ENCODE data around the gene SLC25A43. TPM values are rescaled to one million over a fixed set of nuclear protein-coding genes. Genes with fewer than 3 reads are reported as not detected.

The SLC25A43 gene
- total RNA-seq, 5 donors from 2014 or later (not counting 1 experiment from before 2014, with no cell fraction given), result 1.7 to 6.4 (median 5.3) TPM

DNA sequence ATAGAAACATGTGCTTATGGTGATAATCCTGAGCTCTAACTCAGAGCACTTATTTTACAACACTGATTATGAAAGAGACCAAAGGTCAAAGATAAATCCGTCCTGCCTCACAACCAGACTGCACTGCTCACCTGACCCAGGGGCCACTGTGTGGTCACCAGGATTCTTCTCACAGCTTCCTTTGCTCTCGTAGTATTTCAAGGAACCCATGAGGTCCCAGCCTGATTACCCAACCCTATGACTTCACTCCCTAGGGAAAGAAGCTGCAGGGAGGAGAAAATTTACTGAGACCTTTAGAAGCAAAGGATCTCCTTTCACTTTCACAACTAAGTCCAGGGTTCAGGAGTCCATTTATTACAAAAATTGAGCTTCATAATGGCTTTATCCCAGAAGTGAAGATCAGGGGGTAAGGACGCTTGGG lies 78.7 kb downstream of the SLC25A43 start:
- H3K9me3 ChIP-seq, result no peaks in the 10 kb centered on the region
- H3K27me3 ChIP-seq (replicated peaks in 1 of 2; ENCODE audit: control insufficient read depth in 2 of 2, extremely low read depth in 1 of 2, insufficient read depth in 2 of 2, low read length in 1 of 2), result no peaks in the 10 kb centered on the region
- no peaks in the 10 kb centered on the region for H3K36me3 ChIP-seq (ENCODE audit: control insufficient read depth in 2 of 2, extremely low read depth in 1 of 2, insufficient read depth in 1 of 2, low read length in 1 of 2)
- Mint-ChIP-seq H3K36me3 (no peaks in the 10 kb centered on the region), H3K9me3 (no peaks in the 10 kb centered on the region), H3K27ac (no peak overlapping the region), H3K4me3 (no peak overlapping the region), H3K27me3 (peaks cover 0 to 11% of the 10 kb centered on the region in 2 donors), H3K4me1 (peaks cover 0 to 5% (median 4%) of the 10 kb centered on the region in 3 donors)
- DNase-seq (no peak), ATAC-seq (replicated peaks in 1 of 4) (no peak)
- ChIA-PET POLR2A (no interaction called here), CTCF (interaction anchor here in 1 of 2 donors (0.6 to 0.9 kb wide), 3 partner anchors 11 to 275 kb away, joined by 3 read pairs; no protein-coding TSS in a partner anchor)
- WGBS (ENCODE audit: insufficient coverage), result no CpG with 5 or more reads among the region's 3 CpGs
- H3K4me1 ChIP-seq (ENCODE audit: control insufficient read depth in 1 of 2, extremely low read depth in 1 of 2, insufficient read depth in 2 of 2, low read length in 2 of 2), result peaks cover 2 to 10% of the 10 kb centered on the region in 2 experiments
- H3K4me3 ChIP-seq (ENCODE audit: control insufficient read depth in 1 of 2, extremely low read depth in 1 of 2, low read length in 1 of 2), result no peak overlapping the region
- no peak overlapping the region for H3K27ac ChIP-seq (ENCODE audit: low read length)

DNA sequence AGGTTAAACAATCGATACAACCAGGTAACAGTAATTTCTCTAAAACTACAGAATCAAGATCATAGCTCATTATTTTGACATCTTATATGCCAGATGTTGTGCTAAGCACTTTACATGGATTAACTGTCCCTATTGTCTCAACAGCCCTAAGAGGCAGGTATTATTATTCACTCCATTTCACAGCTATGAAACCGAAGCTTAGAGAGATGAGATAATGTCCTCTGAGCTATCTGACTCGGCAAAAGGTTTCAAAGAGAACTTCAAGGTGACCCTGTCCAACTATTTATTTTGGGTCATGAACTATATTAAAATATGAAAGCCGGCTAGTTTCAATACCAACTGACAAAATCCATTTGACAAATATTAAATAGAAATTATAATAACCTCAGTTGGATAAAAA lies 79.4 kb downstream of the SLC25A43 start:
- Mint-ChIP-seq H3K36me3 (no peaks in the 10 kb centered on the region), H3K27ac (no peak overlapping the region), H3K9me3 (no peaks in the 10 kb centered on the region), H3K27me3 (peaks cover 0 to 11% of the 10 kb centered on the region in 2 donors), H3K4me1 (peaks cover 0 to 7% (median 6%) of the 10 kb centered on the region in 3 donors), H3K4me3 (no peak overlapping the region)
- peaks cover 2 to 12% of the 10 kb centered on the region in 2 experiments for H3K4me1 ChIP-seq (ENCODE audit: control insufficient read depth in 1 of 2, extremely low read depth in 1 of 2, insufficient read depth in 2 of 2, low read length in 2 of 2)
- DNase-seq (no peak), ATAC-seq (replicated peaks in 1 of 4) (no peak)
- ChIA-PET POLR2A (no interaction called here), CTCF (interaction anchor here in 1 of 2 donors (0.6 to 0.9 kb wide), 3 partner anchors 11 to 275 kb away, joined by 3 read pairs; no protein-coding TSS in a partner anchor)
- WGBS (ENCODE audit: insufficient coverage), result no CpG with 5 or more reads among the region's 4 CpGs
- H3K4me3 ChIP-seq (ENCODE audit: control insufficient read depth in 1 of 2, extremely low read depth in 1 of 2, low read length in 1 of 2), result no peak overlapping the region
- no peak overlapping the region for H3K27ac ChIP-seq (ENCODE audit: low read length)
- H3K36me3 ChIP-seq (ENCODE audit: control insufficient read depth in 2 of 2, extremely low read depth in 1 of 2, insufficient read depth in 1 of 2, low read length in 1 of 2), result no peaks in the 10 kb centered on the region
- H3K9me3 ChIP-seq, result no peaks in the 10 kb centered on the region
- H3K27me3 ChIP-seq (replicated peaks in 1 of 2; ENCODE audit: control insufficient read depth in 2 of 2, extremely low read depth in 1 of 2, insufficient read depth in 2 of 2, low read length in 1 of 2), result no peaks in the 10 kb centered on the region

DNA sequence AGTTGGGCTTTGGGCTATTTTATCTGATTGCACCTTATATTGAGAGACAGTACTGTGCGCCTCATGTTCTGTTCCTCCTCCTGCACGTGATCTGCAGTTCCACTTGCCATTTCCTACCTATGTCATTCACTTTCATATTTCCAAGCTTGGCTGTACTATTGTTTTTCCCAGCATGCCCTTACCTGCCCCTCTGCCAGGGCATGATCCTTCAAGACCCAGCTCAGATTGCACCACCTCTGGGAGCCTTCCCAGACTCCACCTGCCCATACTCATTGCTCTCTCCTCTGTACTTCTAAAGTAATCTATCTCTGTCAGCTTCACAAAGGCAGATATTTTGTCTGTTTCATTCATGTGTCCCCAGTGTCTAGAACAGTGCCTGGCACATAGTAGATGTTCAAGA lies 80.7 kb downstream of the SLC25A43 start:
- H3K27ac Mint-ChIP-seq, result no peak overlapping the region

DNA sequence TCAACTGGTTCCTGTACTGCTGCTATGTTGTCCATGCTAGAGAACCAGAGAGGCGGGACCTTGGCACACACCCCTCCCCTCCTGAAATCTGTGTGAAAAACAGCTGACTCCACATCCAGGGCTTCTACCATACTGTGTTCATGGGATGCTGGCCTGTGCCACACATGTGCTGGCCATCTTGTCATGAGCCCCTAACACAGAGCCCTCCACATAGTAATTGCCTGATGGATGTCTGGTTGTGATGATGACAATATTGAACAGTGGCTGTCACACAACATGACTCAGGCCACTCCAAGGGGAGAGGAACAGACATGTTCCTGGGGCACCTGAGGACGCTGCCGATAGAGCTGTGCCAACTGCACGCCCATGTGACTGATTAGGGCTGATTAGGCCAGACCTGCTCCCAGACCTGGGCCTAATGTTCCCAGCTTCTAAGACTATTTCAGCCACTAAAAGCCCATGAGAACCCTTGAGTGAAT lies 82.2 kb downstream of the SLC25A43 start:
- no peak for ATAC-seq (replicated peaks in 1 of 4)
- no peak overlapping the region for H3K27ac Mint-ChIP-seq
- ChIA-PET POLR2A (no interaction called here), CTCF (interaction anchor here in 1 of 2 donors (0.5 kb wide), 1 partner anchor 239 kb away, joined by 7 read pairs; no protein-coding TSS in a partner anchor)
- Histone ChIP-seq H3K36me3 (ENCODE audit: control insufficient read depth in 2 of 2, extremely low read depth in 1 of 2, insufficient read depth in 1 of 2, low read length in 1 of 2) (no peaks in the 10 kb centered on the region), H3K27ac (ENCODE audit: low read length) (no peak overlapping the region), H3K4me1 (ENCODE audit: control insufficient read depth in 1 of 2, extremely low read depth in 1 of 2, insufficient read depth in 2 of 2, low read length in 2 of 2) (peaks cover 2 to 12% of the 10 kb centered on the region in 2 experiments), H3K27me3 (replicated peaks in 1 of 2; ENCODE audit: control insufficient read depth in 2 of 2, extremely low read depth in 1 of 2, insufficient read depth in 2 of 2, low read length in 1 of 2) (no peaks in the 10 kb centered on the region), H3K9me3 (no peaks in the 10 kb centered on the region), H3K4me3 (ENCODE audit: control insufficient read depth in 1 of 2, extremely low read depth in 1 of 2, low read length in 1 of 2) (no peak overlapping the region)
- no peaks in the 10 kb centered on the region for H3K9me3 Mint-ChIP-seq
- DNase-seq, result no peak
- peaks cover 0 to 7% (median 6%) of the 10 kb centered on the region in 3 donors for H3K4me1 Mint-ChIP-seq
- no peaks in the 10 kb centered on the region for H3K36me3 Mint-ChIP-seq
- peaks cover 0 to 15% of the 10 kb centered on the region in 2 donors for H3K27me3 Mint-ChIP-seq
- 100% methylated on average over 2 of the region's 4 CpGs for WGBS (ENCODE audit: insufficient coverage)
- H3K4me3 Mint-ChIP-seq, result no peak overlapping the region

More for the DNA sequence above, 80.7 kb downstream of the SLC25A43 start:
- Mint-ChIP-seq H3K4me1 (peaks cover 0 to 7% (median 6%) of the 10 kb centered on the region in 3 donors), H3K36me3 (no peaks in the 10 kb centered on the region), H3K27me3 (peaks cover 0 to 15% of the 10 kb centered on the region in 2 donors), H3K9me3 (no peaks in the 10 kb centered on the region), H3K4me3 (no peak overlapping the region)
- CTCF ChIA-PET, result interaction anchor here in 1 of 2 donors (0.6 kb wide), 1 partner anchor 359 kb away, joined by 3 read pairs; no protein-coding TSS in a partner anchor
- no peak for DNase-seq
- Histone ChIP-seq H3K4me1 (ENCODE audit: control insufficient read depth in 1 of 2, extremely low read depth in 1 of 2, insufficient read depth in 2 of 2, low read length in 2 of 2) (peaks cover 2 to 12% of the 10 kb centered on the region in 2 experiments), H3K36me3 (ENCODE audit: control insufficient read depth in 2 of 2, extremely low read depth in 1 of 2, insufficient read depth in 1 of 2, low read length in 1 of 2) (no peaks in the 10 kb centered on the region), H3K27ac (ENCODE audit: low read length) (no peak overlapping the region), H3K27me3 (replicated peaks in 1 of 2; ENCODE audit: control insufficient read depth in 2 of 2, extremely low read depth in 1 of 2, insufficient read depth in 2 of 2, low read length in 1 of 2) (no peaks in the 10 kb centered on the region), H3K4me3 (ENCODE audit: control insufficient read depth in 1 of 2, extremely low read depth in 1 of 2, low read length in 1 of 2) (no peak overlapping the region), H3K9me3 (no peaks in the 10 kb centered on the region)
- no peak for ATAC-seq (replicated peaks in 1 of 4)
- 80% methylated on average over 1 of the region's 2 CpGs for WGBS (ENCODE audit: insufficient coverage)
- POLR2A ChIA-PET, result no interaction called here

DNA sequence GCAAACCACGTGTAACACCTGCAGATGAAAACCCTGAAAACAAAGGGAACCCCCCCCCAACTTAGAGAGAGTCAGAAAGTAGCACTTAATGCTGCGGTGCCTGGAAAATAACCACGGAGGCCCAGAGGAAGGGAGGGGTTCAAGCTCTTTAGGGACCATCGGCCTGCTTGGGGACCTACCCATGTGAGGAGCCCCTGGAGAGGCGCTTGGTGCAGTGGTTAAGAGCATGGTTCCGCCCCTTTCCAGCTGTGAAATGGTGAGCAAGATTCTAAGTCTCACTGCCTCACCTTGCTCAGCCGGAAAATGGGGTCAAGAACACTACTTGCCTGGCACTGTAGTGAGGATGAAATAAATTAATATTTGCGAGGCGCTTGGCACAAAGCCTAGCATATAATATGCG lies 82.9 kb downstream of the SLC25A43 start:
- peak in 1 of 4 experiments; percentile 20 for ATAC-seq (replicated peaks in 1 of 4)
- H3K27ac ChIP-seq (ENCODE audit: low read length), result peak overlapping the region; percentile 7
- H3K4me1 ChIP-seq (ENCODE audit: control insufficient read depth in 1 of 2, extremely low read depth in 1 of 2, insufficient read depth in 2 of 2, low read length in 2 of 2), result peaks cover 2 to 12% of the 10 kb centered on the region in 2 experiments
- peak overlapping the region in 1 of 2 donors; percentile 61 for H3K27ac Mint-ChIP-seq
- no peaks in the 10 kb centered on the region for H3K36me3 ChIP-seq (ENCODE audit: control insufficient read depth in 2 of 2, extremely low read depth in 1 of 2, insufficient read depth in 1 of 2, low read length in 1 of 2)
- WGBS (ENCODE audit: insufficient coverage), result 80% methylated on average over 1 of the region's 10 CpGs
- H3K4me1 Mint-ChIP-seq, result peaks cover 0 to 7% (median 6%) of the 10 kb centered on the region in 3 donors
- peak overlapping the region; percentile 67 to 81 (median 71) for H3K4me3 Mint-ChIP-seq
- H3K9me3 ChIP-seq, result no peaks in the 10 kb centered on the region
- DNase-seq, result no peak
- no peaks in the 10 kb centered on the region for H3K36me3 Mint-ChIP-seq
- ChIA-PET POLR2A (no interaction called here), CTCF (interaction anchor here (0.5 to 1.1 kb wide), 3 partner anchors 15 to 245 kb away, joined by 3 to 7 read pairs (median 3); no protein-coding TSS in a partner anchor)
- H3K27me3 ChIP-seq (replicated peaks in 1 of 2; ENCODE audit: control insufficient read depth in 2 of 2, extremely low read depth in 1 of 2, insufficient read depth in 2 of 2, low read length in 1 of 2), result no peaks in the 10 kb centered on the region
- H3K9me3 Mint-ChIP-seq, result no peaks in the 10 kb centered on the region
- peak overlapping the region in 1 of 2 donors; percentile 51 for H3K4me3 ChIP-seq (ENCODE audit: control insufficient read depth in 1 of 2, extremely low read depth in 1 of 2, low read length in 1 of 2)
- peaks cover 0 to 12% of the 10 kb centered on the region in 2 donors for H3K27me3 Mint-ChIP-seq

DNA sequence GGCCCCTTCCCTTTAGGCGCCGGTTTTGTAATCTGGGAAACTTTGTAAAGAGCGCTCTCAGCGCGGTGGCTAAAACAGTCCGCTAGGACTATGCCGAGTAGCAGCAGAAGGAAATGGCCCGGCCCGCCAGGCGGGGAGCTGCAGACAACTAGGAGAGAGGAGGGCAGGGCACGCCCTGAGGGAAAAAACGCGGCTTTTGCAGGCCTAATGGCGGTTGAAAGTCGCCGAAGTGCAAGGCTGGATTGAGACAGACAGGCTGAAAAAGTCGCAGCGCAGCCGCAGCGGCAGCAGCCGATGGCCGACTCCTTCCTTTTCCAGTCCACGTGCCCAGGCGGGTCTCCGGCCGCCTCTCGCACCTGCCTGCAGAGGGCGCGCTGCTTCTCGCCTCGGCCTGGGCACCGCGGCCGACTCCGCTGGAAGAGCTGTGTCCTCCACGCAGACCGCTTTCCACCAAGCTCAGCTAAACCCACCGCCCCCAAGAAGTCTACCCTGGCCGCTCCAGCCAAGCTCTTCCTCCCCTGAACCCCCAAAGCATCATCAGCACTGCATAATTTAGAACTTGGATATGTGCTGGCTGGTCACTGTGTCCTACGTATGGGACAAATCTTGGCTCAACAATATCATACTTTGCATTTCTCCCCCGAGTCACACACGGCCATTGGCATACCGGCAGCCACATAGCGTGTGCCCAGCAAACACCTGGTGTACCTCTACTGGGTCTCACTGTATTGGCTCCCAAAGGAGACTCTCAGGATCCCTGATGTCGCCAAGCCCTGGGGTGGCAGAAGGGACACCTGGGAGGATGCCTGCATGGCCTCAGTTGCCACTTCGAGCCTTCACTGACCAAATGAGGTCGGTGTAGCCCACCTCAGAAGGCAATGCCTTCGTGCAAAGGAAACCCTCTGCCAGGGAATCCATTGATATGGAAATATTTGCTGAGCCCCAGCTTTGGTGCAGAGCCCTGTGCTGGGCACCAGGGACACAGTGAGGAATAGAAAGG lies 83.6 kb downstream of the SLC25A43 start:
- no peaks in the 10 kb centered on the region for H3K36me3 Mint-ChIP-seq
- H3K27ac Mint-ChIP-seq, result peak overlapping the region; percentile 61 to 85
- no peaks in the 10 kb centered on the region for H3K9me3 ChIP-seq
- no peaks in the 10 kb centered on the region for H3K9me3 Mint-ChIP-seq
- ATAC-seq (replicated peaks in 1 of 4) (peak; percentile 85 to 90 (median 89)), DNase-seq (peak; percentile 15 to 75 (median 45))
- POLR2A ChIA-PET, result no interaction called here
- no peaks in the 10 kb centered on the region for H3K27me3 ChIP-seq (replicated peaks in 1 of 2; ENCODE audit: control insufficient read depth in 2 of 2, extremely low read depth in 1 of 2, insufficient read depth in 2 of 2, low read length in 1 of 2)
- CTCF ChIA-PET, result interaction anchor here (0.6 to 1.1 kb wide), 10 partner anchors 8 to 369 kb away, joined by 3 to 5 read pairs (median 3); no protein-coding TSS in a partner anchor
- peak overlapping the region; percentile 7 for H3K27ac ChIP-seq (ENCODE audit: low read length)
- H3K4me1 Mint-ChIP-seq, result peaks cover 0 to 7% (median 6%) of the 10 kb centered on the region in 3 donors
- 16% methylated on average over 28 of the region's 48 CpGs for WGBS (ENCODE audit: insufficient coverage)
- H3K36me3 ChIP-seq (ENCODE audit: control insufficient read depth in 2 of 2, extremely low read depth in 1 of 2, insufficient read depth in 1 of 2, low read length in 1 of 2), result no peaks in the 10 kb centered on the region
- H3K4me1 ChIP-seq (ENCODE audit: control insufficient read depth in 1 of 2, extremely low read depth in 1 of 2, insufficient read depth in 2 of 2, low read length in 2 of 2), result peaks cover 2 to 12% of the 10 kb centered on the region in 2 experiments
- peaks cover 0 to 12% of the 10 kb centered on the region in 2 donors for H3K27me3 Mint-ChIP-seq
- H3K4me3 Mint-ChIP-seq, result peak overlapping the region; percentile 67 to 81 (median 71)
- H3K4me3 ChIP-seq (ENCODE audit: control insufficient read depth in 1 of 2, extremely low read depth in 1 of 2, low read length in 1 of 2), result peak overlapping the region in 1 of 2 donors; percentile 51

Data from T-cell (primary cell).